Activated B cell treated with CpG ODN at 0.5 μM for 24 hours (primary cell): Measurements from ENCODE around the gene NDFIP2. TPM values are rescaled to one million over a fixed set of nuclear protein-coding genes. Genes with fewer than 3 reads are reported as not detected.

Source experiments
- ATAC-seq: fragments of 200-7000 bp; cut with Tn5 transposase; one replicate; pipeline ENCODE4 v1.10.0; 2021; ENCODE audit warnings: low read depth, mild to moderate bottlenecking, moderate library complexity
- CTCF ChIA-PET: fragments of 350-600 bp; sonication (Branson Sonifier 250); formaldehyde crosslinking; loops from one replicate; lab custom pipeline; 2021; ENCODE audit warnings: antibody characterized with exemption; lab: Charles Lee
- POLR2A ChIA-PET: fragments of 350-600 bp; sonication (Branson Sonifier 250); formaldehyde crosslinking; loops from one replicate; lab custom pipeline; 2021; ENCODE audit warnings: antibody characterized with exemption; lab: Charles Lee
- DNase-seq: peaks from one replicate; pipeline ENCODE4 v3.0.0; 2022
- H3K27ac Mint-ChIP-seq: one replicate; pipeline ENCODE4 v1.8.0; 2020; ENCODE audit warnings: mixed read lengths
- H3K27me3 Mint-ChIP-seq: one replicate; pipeline ENCODE4 v1.8.0; 2021; ENCODE audit warnings: mixed read lengths
- H3K36me3 Mint-ChIP-seq: one replicate; pipeline ENCODE4 v1.8.0; 2021; ENCODE audit warnings: low read depth, mixed read lengths
- H3K4me1 Mint-ChIP-seq: one replicate; pipeline ENCODE4 v1.8.0; 2021; ENCODE audit warnings: mixed read lengths
- H3K4me3 Mint-ChIP-seq: one replicate; pipeline ENCODE4 v1.8.0; 2020; ENCODE audit warnings: mild to moderate bottlenecking, mixed read lengths
- H3K9me3 Mint-ChIP-seq: one replicate; pipeline ENCODE4 v1.8.0; 2020; ENCODE audit warnings: mixed read lengths
- intact Hi-C: fragments of 100-400 bp; cut with micrococcal nuclease; formaldehyde crosslinking; loops from one replicate; pipeline ENCODE4 v1.15.1; 2024
- total RNA-seq: library from RNA; stranded (reverse); gene quantifications from 2 replicates; pipeline ENCODE4 v1.2.3, GENCODE V29; 2022
- TF ChIP-seq, protein P1 (sequence below): fragments of 200-600 bp; IDR thresholded peaks from one replicate; pipeline ENCODE4 v1.8.0; 2022; ENCODE audit warnings: antibody characterized with exemption, mild to moderate bottlenecking

The NDFIP2 gene, protein sequence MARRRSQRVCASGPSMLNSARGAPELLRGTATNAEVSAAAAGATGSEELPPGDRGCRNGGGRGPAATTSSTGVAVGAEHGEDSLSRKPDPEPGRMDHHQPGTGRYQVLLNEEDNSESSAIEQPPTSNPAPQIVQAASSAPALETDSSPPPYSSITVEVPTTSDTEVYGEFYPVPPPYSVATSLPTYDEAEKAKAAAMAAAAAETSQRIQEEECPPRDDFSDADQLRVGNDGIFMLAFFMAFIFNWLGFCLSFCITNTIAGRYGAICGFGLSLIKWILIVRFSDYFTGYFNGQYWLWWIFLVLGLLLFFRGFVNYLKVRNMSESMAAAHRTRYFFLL
- total RNA-seq = 2.8 and 3.8 TPM in 2 replicates

DNA sequence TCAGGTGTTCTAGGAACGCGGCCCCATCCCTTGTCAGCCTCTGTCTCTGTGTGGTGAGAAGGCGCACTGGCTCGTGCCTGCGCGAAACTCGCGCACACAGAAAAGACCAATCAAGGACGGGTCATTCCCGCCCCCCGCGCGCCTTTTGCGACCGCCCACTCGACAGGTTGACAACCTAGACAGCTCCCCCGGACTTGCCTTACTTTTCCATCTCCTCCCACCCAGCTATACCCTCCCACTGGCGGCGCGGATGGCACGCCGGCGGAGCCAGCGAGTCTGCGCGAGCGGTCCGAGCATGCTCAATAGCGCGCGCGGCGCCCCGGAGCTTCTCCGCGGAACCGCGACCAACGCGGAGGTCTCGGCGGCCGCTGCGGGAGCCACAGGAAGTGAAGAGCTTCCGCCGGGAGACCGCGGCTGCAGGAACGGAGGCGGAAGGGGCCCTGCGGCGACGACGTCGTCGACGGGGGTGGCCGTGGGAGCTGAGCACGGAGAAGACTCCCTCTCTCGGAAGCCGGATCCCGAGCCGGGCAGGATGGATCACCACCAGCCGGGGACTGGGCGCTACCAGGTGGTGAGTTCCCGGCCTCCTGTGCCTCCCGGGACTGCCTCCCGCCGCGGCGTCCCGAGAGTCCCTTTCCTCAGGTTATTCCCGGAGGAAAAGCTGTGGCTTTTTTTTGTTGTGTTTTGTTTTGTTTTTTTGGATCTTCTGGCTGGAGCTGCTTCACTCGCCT lies at the start of gene NDFIP2:
Gene NDFIP2, plus strand, starts transcription at position 202 of the 731 bp plus-strand sequence. Its CDS starts 49 bp downstream, at position 251.
- ATAC-seq = peak; percentile 82
- H3K4me3 Mint-ChIP-seq = peak within 1 kb of the TSS; percentile 85
- no peaks in the 10 kb centered on the region for H3K9me3 Mint-ChIP-seq
- TF ChIP-seq, protein P1, sequence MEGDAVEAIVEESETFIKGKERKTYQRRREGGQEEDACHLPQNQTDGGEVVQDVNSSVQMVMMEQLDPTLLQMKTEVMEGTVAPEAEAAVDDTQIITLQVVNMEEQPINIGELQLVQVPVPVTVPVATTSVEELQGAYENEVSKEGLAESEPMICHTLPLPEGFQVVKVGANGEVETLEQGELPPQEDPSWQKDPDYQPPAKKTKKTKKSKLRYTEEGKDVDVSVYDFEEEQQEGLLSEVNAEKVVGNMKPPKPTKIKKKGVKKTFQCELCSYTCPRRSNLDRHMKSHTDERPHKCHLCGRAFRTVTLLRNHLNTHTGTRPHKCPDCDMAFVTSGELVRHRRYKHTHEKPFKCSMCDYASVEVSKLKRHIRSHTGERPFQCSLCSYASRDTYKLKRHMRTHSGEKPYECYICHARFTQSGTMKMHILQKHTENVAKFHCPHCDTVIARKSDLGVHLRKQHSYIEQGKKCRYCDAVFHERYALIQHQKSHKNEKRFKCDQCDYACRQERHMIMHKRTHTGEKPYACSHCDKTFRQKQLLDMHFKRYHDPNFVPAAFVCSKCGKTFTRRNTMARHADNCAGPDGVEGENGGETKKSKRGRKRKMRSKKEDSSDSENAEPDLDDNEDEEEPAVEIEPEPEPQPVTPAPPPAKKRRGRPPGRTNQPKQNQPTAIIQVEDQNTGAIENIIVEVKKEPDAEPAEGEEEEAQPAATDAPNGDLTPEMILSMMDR = no peak
- peaks cover 38% of the 10 kb centered on the region for H3K27me3 Mint-ChIP-seq
- ChIA-PET CTCF (interaction anchor here (1.7 kb wide), 1 partner anchor 57 kb away, joined by 6 read pairs; no protein-coding TSS in a partner anchor), POLR2A (interaction anchor here (0.7 to 1.4 kb wide), 6 partner anchors 9 to 877 kb away, joined by 3 to 8 read pairs (median 3); partner anchors contain the start of gene RBM26)
- H3K4me1 Mint-ChIP-seq = peaks cover 16% of the 10 kb centered on the region
- intact Hi-C loops = loop anchor here (2.0 to 5.0 kb wide), 3 partner anchors 74 to 1784 kb away; partner anchors contain the start of genes POU4F1, RBM26 and SLAIN1
- peak; percentile 67 for DNase-seq
- no peaks in the 10 kb centered on the region for H3K36me3 Mint-ChIP-seq
- peak within 1 kb of the TSS; percentile 37 for H3K27ac Mint-ChIP-seq

DNA sequence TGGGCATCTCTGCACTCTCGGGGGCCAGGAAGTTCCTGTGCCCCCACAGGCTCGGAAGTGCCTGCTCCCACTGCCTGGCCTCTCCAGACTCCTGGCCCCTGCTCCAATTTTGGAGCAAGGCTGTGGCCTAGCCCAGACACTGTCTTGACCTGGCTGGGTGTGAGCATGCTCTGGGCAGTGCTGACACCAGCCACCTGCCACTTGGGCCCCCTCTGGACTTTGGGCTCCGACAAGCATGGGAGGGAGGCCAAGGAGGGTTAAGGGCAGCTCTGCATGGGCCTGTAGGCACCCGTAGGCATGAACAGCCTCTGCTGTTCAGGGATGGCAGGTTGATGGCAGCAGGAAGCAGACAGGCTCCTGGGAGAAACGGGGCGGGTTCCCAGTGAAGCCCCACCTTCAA lies 48.9 kb upstream of the NDFIP2 start:
- H3K27me3 Mint-ChIP-seq = no peaks in the 10 kb centered on the region
- TF ChIP-seq, protein P1 = no peak
- H3K9me3 Mint-ChIP-seq = no peaks in the 10 kb centered on the region
- H3K4me3 Mint-ChIP-seq = no peak overlapping the region
- intact Hi-C loops = no loop called here
- ATAC-seq (no peak), DNase-seq (no peak)
- ChIA-PET POLR2A (no interaction called here), CTCF (interaction anchor here (1.9 kb wide), 1 partner anchor 8 kb away, joined by 10 read pairs; no protein-coding TSS in a partner anchor)
- peaks cover 2% of the 10 kb centered on the region for H3K4me1 Mint-ChIP-seq
- no peak overlapping the region for H3K27ac Mint-ChIP-seq
- no peaks in the 10 kb centered on the region for H3K36me3 Mint-ChIP-seq

DNA sequence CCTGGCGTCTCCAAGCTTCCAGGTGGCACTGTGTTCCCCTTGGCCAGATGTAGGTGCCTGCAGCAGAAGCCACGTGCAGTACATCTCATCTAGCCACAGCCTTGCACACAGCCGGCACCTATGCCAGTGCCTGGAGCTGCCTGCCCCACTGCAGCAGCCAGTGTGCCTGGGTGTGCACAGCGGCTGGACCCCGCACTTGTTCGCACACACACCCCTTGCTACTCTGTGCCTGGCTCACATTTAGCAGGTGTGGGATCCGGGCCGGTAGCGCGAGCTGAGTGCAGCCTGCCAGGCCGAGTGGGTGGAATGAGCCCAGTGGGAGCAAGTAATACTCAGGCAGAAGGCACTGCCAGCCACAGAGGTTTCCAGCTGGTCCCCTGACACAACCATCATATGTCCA lies 48.0 kb upstream of the NDFIP2 start:
- no peak overlapping the region for H3K27ac Mint-ChIP-seq
- no peak overlapping the region for H3K4me3 Mint-ChIP-seq
- H3K9me3 Mint-ChIP-seq = no peaks in the 10 kb centered on the region
- intact Hi-C loops = no loop called here
- H3K4me1 Mint-ChIP-seq = peaks cover 2% of the 10 kb centered on the region
- no peaks in the 10 kb centered on the region for H3K36me3 Mint-ChIP-seq
- ATAC-seq (no peak), DNase-seq (no peak)
- TF ChIP-seq, protein P1 = no peak
- ChIA-PET POLR2A (no interaction called here), CTCF (interaction anchor here (1.9 kb wide), 1 partner anchor 9 kb away, joined by 10 read pairs; no protein-coding TSS in a partner anchor)
- H3K27me3 Mint-ChIP-seq = no peaks in the 10 kb centered on the region

DNA sequence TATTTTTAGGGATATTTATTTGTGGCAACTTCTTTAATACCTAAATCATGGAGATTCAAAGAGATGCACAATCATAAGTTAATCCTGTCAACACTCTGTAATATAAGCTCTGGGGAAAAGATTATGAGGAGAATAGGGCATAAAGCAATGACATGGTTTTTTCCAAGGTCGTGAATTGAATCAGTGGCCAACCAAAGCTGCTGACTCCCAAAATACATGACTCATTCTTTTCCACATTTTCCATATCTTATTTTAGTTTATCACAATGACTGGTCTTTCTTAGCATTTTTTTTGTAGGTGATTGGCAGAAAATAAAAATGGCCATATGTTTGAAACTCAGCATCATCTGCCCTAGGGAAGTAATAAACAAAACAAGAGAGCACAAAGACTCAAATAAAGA lies 46.4 kb upstream of the NDFIP2 start:
- TF ChIP-seq, protein P1 = no peak
- POLR2A ChIA-PET = no interaction called here
- peaks cover 1% of the 10 kb centered on the region for H3K27me3 Mint-ChIP-seq
- ATAC-seq (no peak), DNase-seq (no peak)
- no peak overlapping the region for H3K27ac Mint-ChIP-seq
- no peaks in the 10 kb centered on the region for H3K36me3 Mint-ChIP-seq
- intact Hi-C loops = no loop called here
- H3K4me1 Mint-ChIP-seq = no peaks in the 10 kb centered on the region
- no peak overlapping the region for H3K4me3 Mint-ChIP-seq
- CTCF ChIA-PET = no interaction called here
- no peaks in the 10 kb centered on the region for H3K9me3 Mint-ChIP-seq

DNA sequence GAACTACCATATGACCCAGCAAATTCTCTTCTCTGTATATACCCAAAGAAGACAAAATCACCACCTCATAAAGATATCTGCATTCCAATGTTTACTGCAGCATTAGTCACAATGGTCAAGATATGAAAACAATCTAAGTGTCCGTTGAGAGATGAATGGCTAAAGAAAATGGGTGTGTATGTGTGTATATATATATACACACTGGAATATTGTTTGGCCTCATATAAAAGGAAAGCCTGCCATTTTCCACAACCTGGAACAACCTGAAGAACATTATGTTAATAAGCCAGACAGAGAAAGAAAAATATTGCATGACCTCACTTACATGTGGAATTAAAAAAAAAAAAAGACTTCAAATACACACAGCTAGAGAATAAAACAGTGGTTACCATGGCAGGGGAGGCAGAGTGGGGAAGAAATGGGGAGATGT lies 45.4 kb upstream of the NDFIP2 start:
- TF ChIP-seq, protein P1 = no peak
- CTCF ChIA-PET = interaction anchor here (0.9 kb wide), 1 partner anchor 11 kb away, joined by 4 read pairs; no protein-coding TSS in a partner anchor
- POLR2A ChIA-PET = no interaction called here
- ATAC-seq (no peak), DNase-seq (no peak)
- Mint-ChIP-seq H3K36me3 (no peaks in the 10 kb centered on the region), H3K4me3 (no peak overlapping the region), H3K27me3 (peaks cover 1% of the 10 kb centered on the region), H3K27ac (no peak overlapping the region), H3K4me1 (no peaks in the 10 kb centered on the region), H3K9me3 (no peaks in the 10 kb centered on the region)
- intact Hi-C loops = no loop called here
